NCI-H2196 (cell line): Measurements from ENCODE around the gene CYP21A2.
"Not testable (repeated sequence)": the region's sequence is repeated elsewhere in the genome, so short reads cannot be mapped to it uniquely, and the experiment has no call there.

ENCODE experiments used
- DNase-seq: peaks from one replicate; lab custom pipeline; 2025; ENCODE audit not compliant: unreplicated experiment; lab: John Stamatoyannopoulos, UW

The CYP21A2 gene

DNA sequence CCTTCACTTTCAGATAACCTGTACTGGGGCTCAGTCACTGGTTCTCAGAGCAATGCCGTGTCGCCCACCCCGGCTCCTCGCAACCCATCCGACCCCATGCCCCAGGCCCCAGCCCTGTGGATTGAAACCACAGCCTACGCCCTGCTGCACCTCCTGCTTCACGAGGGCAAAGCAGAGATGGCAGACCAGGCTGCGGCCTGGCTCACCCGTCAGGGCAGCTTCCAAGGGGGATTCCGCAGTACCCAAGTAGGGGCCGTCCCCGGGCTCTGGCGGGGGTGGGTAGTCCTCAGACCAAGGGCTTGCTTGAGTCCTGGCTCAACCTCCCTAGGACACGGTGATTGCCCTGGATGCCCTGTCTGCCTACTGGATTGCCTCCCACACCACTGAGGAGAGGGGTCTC lies 8.7 kb upstream of the CYP21A2 start:
- DNase-seq: not testable (repeated sequence)

DNA sequence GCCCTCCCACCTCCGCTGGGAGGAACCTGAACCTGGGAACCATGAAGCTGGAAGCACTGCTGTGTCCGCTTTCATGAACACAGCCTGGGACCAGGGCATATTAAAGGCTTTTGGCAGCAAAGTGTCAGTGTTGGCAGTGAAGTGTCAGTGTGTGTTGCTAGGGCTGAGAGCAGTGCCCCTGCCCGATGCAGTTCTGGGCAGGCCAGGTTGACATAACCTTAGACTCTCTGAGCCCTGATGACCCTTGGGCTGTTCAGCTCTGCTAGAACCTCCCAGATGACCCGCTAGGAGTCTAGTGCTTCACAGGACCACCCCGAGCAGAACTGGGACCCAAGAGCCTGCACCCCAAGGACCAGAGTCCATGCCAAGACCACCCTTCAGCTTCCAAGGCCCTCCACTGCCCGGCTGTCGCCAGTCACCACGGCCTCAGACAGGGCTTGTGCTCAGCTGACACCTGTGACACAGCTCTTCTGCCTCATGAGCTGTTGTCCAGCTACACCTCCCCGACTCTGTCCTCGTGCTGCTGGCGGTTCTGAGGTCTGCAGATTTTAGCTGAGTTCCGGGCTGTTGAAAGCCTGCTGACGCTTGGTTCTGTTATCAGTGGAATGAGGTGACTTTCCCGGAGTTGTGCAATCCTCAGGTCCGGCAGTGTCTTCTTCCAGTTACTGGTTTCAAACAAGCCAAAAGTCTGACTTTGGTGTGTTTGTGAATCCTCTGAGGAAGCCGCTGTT lies 2.8 kb upstream of the CYP21A2 start:
- not testable (repeated sequence) for DNase-seq

DNA sequence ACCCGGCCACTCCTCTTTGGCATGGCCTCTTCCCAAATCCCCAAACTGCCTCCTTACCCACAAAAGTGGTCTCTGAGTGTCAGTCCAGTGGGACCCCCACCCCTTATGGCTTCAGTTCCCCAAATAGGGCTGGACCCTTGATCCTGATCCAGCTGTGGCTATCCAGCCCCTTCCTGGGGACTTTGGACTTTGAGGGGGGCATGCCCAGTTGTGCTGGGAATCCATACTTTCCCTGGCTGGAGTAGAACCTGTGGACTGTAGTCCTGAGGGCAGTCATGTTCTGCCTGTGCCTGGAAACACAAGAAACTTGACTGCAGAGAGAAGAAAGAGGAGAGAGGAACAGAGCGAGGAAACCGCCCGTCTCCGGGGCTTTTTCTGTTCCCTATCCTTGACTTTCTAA lies 1.1 kb upstream of the CYP21A2 start:
- not testable (repeated sequence) for DNase-seq

DNA sequence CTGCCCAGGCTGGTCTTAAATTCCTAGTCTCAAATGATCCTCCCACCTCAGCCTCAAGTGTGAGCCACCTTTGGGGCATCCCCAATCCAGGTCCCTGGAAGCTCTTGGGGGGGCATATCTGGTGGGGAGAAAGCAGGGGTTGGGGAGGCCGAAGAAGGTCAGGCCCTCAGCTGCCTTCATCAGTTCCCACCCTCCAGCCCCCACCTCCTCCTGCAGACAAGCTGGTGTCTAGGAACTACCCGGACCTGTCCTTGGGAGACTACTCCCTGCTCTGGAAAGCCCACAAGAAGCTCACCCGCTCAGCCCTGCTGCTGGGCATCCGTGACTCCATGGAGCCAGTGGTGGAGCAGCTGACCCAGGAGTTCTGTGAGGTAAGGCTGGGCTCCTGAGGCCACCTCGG lies 663 bp downstream of the CYP21A2 start:
- DNase-seq: not testable (repeated sequence)

DNA sequence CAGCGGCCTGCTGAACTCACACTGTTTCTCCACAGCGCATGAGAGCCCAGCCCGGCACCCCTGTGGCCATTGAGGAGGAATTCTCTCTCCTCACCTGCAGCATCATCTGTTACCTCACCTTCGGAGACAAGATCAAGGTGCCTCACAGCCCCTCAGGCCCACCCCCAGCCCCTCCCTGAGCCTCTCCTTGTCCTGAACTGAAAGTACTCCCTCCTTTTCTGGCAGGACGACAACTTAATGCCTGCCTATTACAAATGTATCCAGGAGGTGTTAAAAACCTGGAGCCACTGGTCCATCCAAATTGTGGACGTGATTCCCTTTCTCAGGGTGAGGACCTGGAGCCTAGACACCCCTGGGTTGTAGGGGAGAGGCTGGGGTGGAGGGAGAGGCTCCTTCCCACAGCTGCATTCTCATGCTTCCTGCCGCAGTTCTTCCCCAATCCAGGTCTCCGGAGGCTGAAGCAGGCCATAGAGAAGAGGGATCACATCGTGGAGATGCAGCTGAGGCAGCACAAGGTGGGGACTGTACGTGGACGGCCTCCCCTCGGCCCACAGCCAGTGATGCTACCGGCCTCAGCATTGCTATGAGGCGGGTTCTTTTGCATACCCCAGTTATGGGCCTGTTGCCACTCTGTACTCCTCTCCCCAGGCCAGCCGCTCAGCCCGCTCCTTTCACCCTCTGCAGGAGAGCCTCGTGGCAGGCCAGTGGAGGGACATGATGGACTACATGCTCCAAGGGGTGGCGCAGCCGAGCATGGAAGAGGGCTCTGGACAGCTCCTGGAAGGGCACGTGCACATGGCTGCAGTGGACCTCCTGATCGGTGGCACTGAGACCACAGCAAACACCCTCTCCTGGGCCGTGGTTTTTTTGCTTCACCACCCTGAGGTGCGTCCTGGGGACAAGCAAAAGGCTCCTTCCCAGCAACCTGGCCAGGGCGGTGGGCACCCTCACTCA lies 1.4 kb downstream of the CYP21A2 start:
- DNase-seq: not testable (repeated sequence)

DNA sequence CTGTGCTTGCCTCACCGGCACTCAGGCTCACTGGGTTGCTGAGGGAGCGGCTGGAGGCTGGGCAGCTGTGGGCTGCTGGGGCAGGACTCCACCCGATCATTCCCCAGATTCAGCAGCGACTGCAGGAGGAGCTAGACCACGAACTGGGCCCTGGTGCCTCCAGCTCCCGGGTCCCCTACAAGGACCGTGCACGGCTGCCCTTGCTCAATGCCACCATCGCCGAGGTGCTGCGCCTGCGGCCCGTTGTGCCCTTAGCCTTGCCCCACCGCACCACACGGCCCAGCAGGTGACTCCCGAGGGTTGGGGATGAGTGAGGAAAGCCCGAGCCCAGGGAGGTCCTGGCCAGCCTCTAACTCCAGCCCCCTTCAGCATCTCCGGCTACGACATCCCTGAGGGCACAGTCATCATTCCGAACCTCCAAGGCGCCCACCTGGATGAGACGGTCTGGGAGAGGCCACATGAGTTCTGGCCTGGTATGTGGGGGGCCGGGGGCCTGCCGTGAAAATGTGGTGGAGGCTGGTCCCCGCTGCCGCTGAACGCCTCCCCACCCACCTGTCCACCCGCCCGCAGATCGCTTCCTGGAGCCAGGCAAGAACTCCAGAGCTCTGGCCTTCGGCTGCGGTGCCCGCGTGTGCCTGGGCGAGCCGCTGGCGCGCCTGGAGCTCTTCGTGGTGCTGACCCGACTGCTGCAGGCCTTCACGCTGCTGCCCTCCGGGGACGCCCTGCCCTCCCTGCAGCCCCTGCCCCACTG lies 2.3 kb downstream of the CYP21A2 start:
- not testable (repeated sequence) for DNase-seq

DNA sequence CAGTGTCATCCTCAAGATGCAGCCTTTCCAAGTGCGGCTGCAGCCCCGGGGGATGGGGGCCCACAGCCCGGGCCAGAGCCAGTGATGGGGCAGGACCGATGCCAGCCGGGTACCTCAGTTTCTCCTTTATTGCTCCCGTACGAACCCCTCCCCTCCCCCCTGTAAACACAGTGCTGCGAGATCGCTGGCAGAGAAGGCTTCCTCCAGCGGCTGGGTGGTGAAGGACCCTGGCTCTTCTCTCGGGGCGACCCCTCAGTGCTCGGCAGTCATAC lies 2.8 kb downstream of the CYP21A2 start:
- DNase-seq: not testable (repeated sequence)

DNA sequence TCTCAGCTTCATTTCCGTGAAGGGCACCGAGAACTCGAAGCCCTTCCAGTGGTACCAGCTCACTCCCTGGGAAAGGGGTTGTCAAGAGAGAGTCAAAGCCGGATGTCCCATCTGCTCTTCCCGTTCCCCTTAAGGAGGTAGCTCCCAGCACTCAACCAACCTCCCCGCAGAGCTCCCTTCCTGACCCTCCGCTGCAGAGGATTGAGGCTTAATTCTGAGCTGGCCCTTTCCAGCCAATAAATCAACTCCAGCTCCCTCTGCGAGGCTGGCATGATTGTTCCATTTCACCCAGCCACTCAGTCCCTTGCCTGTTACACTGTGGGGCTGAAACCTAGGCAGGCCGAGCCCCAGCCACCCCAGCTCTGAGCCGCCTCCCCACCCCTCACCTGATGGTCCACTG lies 3.2 kb downstream of the CYP21A2 start:
- DNase-seq: not testable (repeated sequence)

DNA sequence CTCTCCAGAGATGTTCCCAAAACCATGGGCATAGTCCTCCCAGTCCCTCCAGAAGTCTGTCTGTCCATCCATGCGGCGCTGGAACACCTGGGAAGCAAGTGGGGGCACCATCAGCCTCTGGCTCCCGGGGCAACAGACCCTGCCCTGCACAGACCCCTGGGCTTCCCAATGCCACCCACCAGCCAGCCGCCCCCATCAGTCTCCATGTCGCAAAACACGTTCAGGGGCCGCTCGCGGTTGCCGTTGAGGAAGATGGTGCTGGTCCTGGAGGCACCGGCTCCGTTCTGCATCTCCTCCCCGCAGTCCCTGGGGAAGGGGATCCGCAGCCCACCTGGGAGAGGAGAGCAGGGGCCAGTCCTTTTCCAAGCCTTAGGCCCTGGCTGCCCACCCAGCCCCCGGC lies 4.1 kb downstream of the CYP21A2 start:
- not testable (repeated sequence) for DNase-seq

DNA sequence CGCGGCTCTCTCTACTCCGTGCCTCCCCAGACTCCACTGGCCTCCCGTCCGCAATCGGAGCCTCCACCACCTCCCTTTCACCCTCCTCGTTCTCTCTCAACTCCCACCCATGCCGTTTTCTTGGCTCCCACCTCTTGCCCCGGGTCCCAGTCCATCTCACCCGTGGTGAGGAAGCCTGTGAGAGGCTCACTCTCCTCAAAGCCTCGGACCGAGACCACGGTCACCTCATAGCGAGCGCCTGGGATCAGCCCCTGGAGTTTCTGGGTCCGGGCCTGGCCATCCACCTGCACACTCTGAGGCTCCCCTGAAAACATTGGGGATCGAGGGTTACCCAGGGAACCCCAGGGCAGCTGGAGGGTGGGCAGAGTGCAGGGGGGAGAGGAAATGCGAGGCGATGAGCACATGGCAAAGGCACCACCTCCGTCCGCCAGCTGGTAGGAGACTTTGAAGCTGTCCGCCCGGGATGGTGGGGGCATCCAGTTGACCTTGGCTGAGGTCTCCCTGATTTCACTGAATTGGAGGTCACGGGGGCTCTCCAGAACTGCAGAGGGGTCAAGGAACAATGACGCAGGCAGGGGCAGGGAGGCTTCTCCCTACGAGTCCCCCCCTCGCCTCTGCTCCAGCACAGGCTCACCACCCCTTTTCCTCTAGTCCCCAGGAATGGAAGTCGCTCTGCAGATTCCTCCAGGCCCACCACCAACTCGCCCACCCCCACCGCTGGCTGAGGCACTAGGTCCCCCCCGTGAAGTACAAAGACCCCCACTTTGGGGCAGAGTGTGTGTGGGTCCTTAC lies 5.6 kb downstream of the CYP21A2 start:
- DNase-seq: not testable (repeated sequence)

DNA sequence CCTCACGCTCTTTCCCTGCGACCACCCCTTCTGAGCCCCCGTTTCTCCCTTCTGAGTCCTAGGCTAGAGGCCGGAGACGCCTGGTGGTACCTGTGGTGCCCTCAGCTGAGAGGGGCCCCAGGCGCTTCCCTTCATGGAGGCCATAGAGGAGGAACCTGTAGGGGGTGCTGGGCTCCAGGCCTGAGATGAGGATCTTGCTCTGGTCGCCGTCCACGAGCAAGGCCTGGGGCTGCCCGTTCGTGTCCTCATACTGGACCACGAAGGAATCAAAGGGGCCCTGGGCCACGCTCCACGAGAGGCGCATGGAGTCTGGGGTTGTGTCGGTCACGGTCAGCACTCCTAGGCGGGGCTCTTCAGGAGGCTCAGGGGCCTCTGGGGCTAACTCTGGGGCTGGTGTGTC lies 6.7 kb downstream of the CYP21A2 start:
- not testable (repeated sequence) for DNase-seq

DNA sequence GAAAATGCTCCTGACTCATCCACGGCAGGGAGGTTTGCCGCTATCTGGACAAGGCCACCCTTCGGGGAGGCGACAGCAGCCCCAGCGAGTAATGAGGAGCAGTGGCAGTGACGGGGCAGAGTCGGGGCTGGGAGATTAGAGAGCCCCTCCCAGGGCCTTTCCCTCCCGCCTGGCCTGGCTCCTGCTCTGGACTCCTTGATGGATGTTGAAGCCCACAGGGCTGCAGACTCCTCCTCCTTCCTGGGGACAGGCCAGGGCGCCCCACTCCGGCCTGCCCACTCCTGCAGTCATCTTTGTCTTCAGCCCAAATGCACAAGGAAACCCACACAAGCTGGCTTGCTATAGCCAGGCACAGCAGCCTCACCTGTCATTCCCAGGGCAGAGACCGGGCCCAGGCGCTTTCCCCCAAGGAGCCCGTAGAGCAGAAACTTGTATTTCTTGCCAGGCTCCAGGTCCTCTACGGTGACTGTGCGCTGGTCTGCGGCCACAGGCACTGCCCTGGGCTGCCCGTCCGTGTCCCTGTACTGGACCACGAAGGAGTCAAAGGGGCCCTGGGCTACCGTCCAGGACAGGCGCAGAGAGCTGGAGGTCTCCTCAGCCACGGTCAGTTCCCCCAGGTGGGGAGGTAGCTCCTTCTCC lies 7.7 kb downstream of the CYP21A2 start:
- no peak for DNase-seq

DNA sequence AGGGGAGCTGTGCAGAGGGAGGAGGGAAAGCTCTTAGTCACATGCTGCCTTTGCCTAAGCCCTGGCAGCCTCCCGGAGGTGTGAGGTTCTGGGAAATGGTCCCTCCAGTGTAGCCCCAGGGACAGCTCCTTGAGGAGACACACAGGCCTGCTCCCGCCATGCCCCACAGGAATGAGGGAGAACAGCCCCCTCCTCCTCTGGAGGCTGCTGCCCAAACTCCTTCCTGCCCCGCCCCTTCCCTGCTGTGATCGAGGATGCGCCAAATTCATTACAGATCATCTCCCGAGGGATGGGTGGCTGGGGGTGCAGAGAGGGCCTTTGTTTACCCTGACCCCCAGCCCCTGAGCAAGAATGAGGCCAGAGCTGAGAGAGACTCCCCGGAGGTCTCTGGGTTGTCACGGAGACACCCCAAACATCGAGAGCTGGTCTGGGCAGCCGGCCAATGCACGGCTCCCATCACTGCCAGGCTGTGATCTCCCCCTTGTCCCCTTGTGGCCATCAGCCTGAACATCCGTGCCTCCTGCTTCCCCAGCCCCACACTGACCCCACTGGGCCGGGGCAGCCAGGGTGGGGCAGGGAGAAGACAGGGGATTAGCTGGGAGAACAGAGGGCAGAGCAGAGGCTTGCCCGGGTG lies 8.4 kb downstream of the CYP21A2 start:
- peak; percentile 19 for DNase-seq

DNA sequence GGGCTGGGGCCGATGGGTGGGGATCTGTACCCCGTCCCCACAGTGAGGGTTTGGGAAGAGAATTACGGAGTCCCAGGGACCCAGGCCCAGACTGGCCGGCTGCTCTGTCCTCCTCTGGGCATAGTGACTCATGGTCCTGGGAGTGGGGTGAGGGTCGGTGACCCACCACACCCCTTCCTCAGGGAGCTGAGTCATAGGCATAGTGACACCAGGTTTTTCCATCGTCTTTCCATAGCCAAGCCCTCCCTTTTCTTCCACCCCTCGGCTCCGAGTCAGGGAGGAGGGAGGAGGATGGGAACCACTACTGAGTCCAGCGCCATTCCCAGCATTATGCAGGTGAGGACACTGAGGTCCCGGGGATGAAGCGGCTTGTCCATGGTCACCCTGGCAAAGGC lies 8.9 kb downstream of the CYP21A2 start:
- no peak for DNase-seq

DNA sequence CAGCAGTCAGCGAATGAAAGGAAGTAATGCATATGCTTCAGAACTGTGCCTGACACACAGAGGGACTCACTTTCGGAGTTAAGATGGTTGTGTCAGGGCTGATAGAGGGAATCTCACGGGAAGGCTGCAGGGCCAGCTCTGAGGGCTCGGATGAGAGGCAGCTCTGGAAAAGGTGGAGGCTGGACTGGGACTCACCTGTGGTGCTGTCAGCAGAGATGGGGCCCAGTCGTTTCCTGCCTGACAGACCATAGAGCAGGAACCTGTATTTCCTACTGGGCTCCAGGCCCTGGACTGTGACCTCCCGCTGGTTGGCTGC lies 9.3 kb downstream of the CYP21A2 start:
- DNase-seq: no peak

DNA sequence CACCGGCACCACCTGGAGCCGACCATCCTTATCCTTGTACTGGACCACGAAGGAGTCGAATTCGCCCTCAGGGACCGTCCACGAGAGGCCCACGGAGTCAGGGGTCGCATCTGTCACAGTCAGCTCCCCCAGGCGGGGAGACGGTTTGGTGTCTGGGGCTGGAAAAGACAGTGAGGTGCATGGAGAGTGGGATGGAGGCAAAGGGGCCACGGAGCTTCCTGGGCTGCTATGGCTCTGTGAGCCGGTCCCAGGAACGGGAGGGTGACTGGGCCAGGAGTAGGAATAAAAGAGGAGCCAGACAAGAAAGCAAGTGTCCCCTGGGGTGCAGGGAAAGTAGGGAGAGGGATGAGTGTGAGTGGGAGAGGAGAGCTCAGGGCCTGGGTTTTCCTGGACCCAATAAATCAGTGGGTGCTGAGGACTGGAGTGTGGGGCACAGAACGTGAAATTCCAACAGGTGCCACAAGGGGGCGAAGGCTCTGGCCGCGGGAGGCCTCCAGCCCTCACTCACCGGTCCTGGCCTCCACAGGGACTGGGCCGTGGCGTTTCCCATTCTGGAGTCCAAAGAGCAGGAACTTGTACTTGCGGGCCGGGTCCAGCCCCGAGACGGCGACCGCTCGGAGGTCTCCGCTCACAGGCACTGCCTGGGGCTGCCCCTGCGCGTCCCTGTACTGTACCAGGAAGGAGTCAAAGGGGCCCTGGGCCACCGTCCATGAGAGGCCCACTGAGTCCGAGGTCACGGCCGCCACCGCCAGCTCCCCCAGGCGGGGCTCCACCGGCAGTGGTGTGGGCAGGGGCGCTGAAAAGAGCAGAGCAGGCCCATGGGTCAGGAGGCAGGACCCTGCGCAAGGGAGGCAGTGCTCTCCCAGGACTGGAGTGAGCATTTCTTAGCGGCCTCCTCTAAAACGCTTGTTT lies 9.9 kb downstream of the CYP21A2 start:
- DNase-seq: peak; percentile 72

DNA sequence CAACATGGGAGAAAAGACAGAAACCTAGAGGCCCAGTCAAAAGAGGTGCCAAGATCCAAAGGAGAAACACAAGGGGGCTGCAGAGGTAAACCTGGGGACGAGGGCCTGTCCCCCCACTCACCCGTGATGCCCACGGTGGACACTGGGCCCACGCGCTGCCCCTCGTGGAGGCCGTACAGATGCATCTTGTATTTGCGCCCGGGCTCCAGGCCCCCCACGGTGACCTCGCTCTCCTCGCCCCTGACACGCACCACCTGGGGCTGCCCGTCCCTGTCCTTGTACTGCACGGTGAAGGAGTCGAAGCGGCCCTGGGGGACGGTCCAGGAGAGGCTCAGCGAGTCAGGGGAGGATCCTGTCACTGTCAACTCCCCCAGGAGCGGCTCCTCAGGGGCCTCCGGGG lies 10.9 kb downstream of the CYP21A2 start:
- not testable (repeated sequence) for DNase-seq

DNA sequence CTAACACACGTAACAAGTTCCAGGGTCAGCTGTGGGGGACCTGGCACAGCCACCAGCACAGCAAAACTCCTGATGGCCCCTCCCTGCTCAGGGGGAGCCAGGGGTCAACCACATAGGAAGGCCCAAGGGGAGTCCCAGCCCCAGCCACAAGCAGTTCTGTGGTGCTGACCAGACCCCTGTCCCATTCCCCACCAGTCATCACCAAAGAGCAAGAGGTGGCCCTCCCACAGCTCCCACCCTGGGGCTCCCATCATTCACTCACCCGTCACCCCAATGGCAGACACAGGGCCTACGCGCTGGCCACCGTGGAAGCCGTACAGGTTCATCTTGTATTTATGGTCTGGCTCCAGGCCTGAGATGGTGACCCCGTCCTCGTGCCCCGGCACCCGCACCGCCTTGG lies 11.5 kb downstream of the CYP21A2 start:
- not testable (repeated sequence) for DNase-seq

DNA sequence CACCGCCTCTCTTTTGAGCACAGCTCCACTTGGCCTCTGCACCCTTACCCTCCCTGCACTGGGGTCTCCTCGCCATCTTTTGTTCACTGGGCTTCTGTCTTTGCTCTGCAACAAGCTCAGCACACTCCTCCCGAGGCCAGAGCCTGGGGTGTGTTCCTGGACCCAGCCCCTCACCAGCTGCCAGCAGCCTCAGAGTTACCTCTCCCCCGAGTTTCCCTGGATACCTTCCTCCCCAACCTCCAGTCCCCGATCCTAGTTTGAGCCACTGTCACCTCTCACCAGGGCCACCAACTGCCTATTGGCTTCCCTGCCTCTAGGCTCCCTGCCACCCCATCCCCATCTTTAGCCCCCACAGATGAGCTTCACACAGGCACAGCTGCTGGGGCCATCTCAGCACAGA lies 12.3 kb downstream of the CYP21A2 start:
- no peak for DNase-seq
